H1 (cell line): ENCODE data around the gene TAAR9. TPM values are rescaled to one million over a fixed set of nuclear protein-coding genes. Genes with fewer than 3 reads are reported as not detected.
A peak's percentile ranks its signal among the peaks of the same experiment; 100 is the strongest.

Experiments
- CTCF ChIA-PET: fragments of 300-600 bp; sonication (Branson Sonifier 250); formaldehyde crosslinking; loops from one replicate; lab custom pipeline; 2021; ENCODE audit not compliant: partially characterized antibody; lab: Charles Lee
- POLR2A ChIA-PET: fragments of 300-600 bp; sonication (Branson Sonifier 250); formaldehyde crosslinking; loops from one replicate; lab custom pipeline; 2021; ENCODE audit warnings: inconsistent platforms; ENCODE audit not compliant: partially characterized antibody; lab: Charles Lee
- DNase-seq, 2 experiments: peaks; one replicate each; pipeline versions ENCODE4 v3.0.0 to v3.0.0-alpha.2; 2010 to 2022; ENCODE audit warnings: low spot score in 2 of 2, low read depth in 1 of 2, mixed read lengths in 1 of 2
- FAIRE-seq: peaks from 2 replicates; lab custom pipeline; 2011; peaks lifted over from hg19 to GRCh38; lab: Jason Lieb, UNC
- H2AFZ ChIP-seq: 2 replicates; pipeline ENCODE4 v1.8.1; 2012; ENCODE audit warnings: low read length, inconsistent platforms
- H2AK5ac ChIP-seq: 2 replicates; pipeline ENCODE4 v1.6.1; 2013; ENCODE audit warnings: low read depth, low read length
- H2BK120ac ChIP-seq: replicated peaks from 2 replicates; pipeline ENCODE3; 2013; ENCODE audit warnings: low read depth, low read length, inconsistent platforms
- H2BK12ac ChIP-seq: 2 replicates; pipeline ENCODE4 v1.6.1; 2013; ENCODE audit warnings: low read depth, low read length
- H2BK15ac ChIP-seq: 2 replicates; pipeline ENCODE4 v1.6.1; 2013; ENCODE audit warnings: low read length
- H2BK20ac ChIP-seq: 2 replicates; pipeline ENCODE4 v1.6.1; 2013; ENCODE audit warnings: low read length
- H2BK5ac ChIP-seq: 2 replicates; pipeline ENCODE4 v1.6.1; 2013; ENCODE audit warnings: low read depth, low read length
- H3K14ac ChIP-seq: 2 replicates; pipeline ENCODE4 v1.6.1; 2013; ENCODE audit warnings: inconsistent platforms; ENCODE audit not compliant: insufficient read length
- H3K18ac ChIP-seq: 2 replicates; pipeline ENCODE4 v1.6.1; 2013; ENCODE audit warnings: low read length; ENCODE audit errors: extremely low read depth
- H3K23ac ChIP-seq: 2 replicates; pipeline ENCODE4 v1.6.1; 2013; ENCODE audit warnings: inconsistent platforms; ENCODE audit not compliant: insufficient read length
- H3K23me2 ChIP-seq: 2 replicates; pipeline ENCODE4 v1.6.1; 2013; ENCODE audit warnings: low read depth, low read length
- H3K27ac ChIP-seq: 2 replicates; pipeline ENCODE4 v1.6.1; 2011; ENCODE audit warnings: low read depth, low read length, inconsistent platforms
- H3K27me3 ChIP-seq, 4 experiments: replicated peaks in 1 of 4; 1 replicate in 1 of 4; 2 replicates in 3 of 4; pipeline versions ENCODE4 v1.6.1 to v1.8.1; 2011 to 2013; ENCODE audit warnings: low read length in 3 of 4, mild to moderate bottlenecking in 3 of 4, inconsistent platforms in 2 of 4, mixed read lengths in 2 of 4, moderate library complexity in 1 of 4; ENCODE audit not compliant: control insufficient read depth in 3 of 4, insufficient read depth in 3 of 4; ENCODE audit errors: extremely low read depth in 1 of 4
- H3K36me3 ChIP-seq, 4 experiments: 2 replicates each; pipeline versions ENCODE4 v1.6.1 to v1.8.1; 2011 to 2013; ENCODE audit warnings: mild to moderate bottlenecking in 4 of 4, low read length in 3 of 4, moderate library complexity in 2 of 4, control low read depth in 1 of 4, inconsistent platforms in 1 of 4; ENCODE audit not compliant: insufficient read depth in 4 of 4, control insufficient read depth in 2 of 4
- H3K4ac ChIP-seq: replicated peaks from 2 replicates; pipeline ENCODE3; 2013; ENCODE audit warnings: low read length, low read depth, mixed read lengths, inconsistent platforms; ENCODE audit not compliant: insufficient read length
- H3K4me1 ChIP-seq, 4 experiments: replicated peaks in 1 of 4; 1 replicate in 1 of 4; 2 replicates in 3 of 4; pipeline versions ENCODE4 v1.6.1 to v1.8.1; 2011 to 2013; ENCODE audit warnings: low read length in 3 of 4, inconsistent platforms in 2 of 4, mixed read lengths in 1 of 4; ENCODE audit not compliant: insufficient read depth in 4 of 4, control insufficient read depth in 3 of 4
- H3K4me2 ChIP-seq, 2 experiments: 2 replicates each; pipeline versions ENCODE4 v1.6.1 to v1.8.1; 2011 to 2013; ENCODE audit warnings: low read depth in 2 of 2, low read length in 2 of 2, control low read depth in 1 of 2, inconsistent platforms in 1 of 2, mild to moderate bottlenecking in 1 of 2; ENCODE audit not compliant: insufficient read depth in 1 of 2
- H3K4me3 ChIP-seq, 4 experiments: fragments of 200-600, 300-600 bp in 1 of 4; sonication (generic), shearing (Covaris generic), sonication (Bioruptor Twin) in 1 of 4; 2 replicates each; pipeline versions ENCODE4 v1.5.1 to v1.8.1; 2011 to 2016; ENCODE audit warnings: low read length in 4 of 4, low read depth in 3 of 4, control low read depth in 2 of 4, inconsistent platforms in 2 of 4, mild to moderate bottlenecking in 2 of 4, mixed read lengths in 1 of 4, moderate library complexity in 1 of 4; ENCODE audit not compliant: insufficient read depth in 2 of 4; ENCODE audit errors: extremely low read depth in 1 of 4
- H3K56ac ChIP-seq: replicated peaks from 2 replicates; pipeline ENCODE3; 2013; ENCODE audit warnings: low read depth, mild to moderate bottlenecking, mixed read lengths, low read length, inconsistent platforms; ENCODE audit not compliant: insufficient read length
- H3K79me1 ChIP-seq: 2 replicates; pipeline ENCODE4 v1.6.1; 2013; ENCODE audit warnings: low read depth, low read length, control low read depth
- H3K79me2 ChIP-seq, 2 experiments: 2 replicates each; pipeline versions ENCODE4 v1.6.1 to v1.8.1; 2012 to 2013; ENCODE audit warnings: low read length in 2 of 2, mild to moderate bottlenecking in 2 of 2, inconsistent platforms in 1 of 2; ENCODE audit not compliant: insufficient read depth in 2 of 2, control insufficient read depth in 1 of 2
- H3K9ac ChIP-seq, 4 experiments: replicated peaks in 1 of 4; 1 replicate in 1 of 4; 2 replicates in 3 of 4; pipeline versions ENCODE4 v1.6.1 to v1.8.1; 2011 to 2013; ENCODE audit warnings: low read depth in 3 of 4, low read length in 3 of 4, control low read depth in 2 of 4, mild to moderate bottlenecking in 2 of 4, moderate library complexity in 2 of 4, inconsistent platforms in 1 of 4; ENCODE audit errors: extremely low read depth in 1 of 4
- H3K9me3 ChIP-seq, 2 experiments: 2 replicates each; pipeline versions ENCODE4 v1.6.1 to v1.8.1; 2012 to 2013; ENCODE audit warnings: mild to moderate bottlenecking in 2 of 2, moderate library complexity in 2 of 2, control low read depth in 1 of 2, inconsistent platforms in 1 of 2, low read depth in 1 of 2, low read length in 1 of 2, mixed read lengths in 1 of 2; ENCODE audit not compliant: insufficient read depth in 2 of 2
- H4K20me1 ChIP-seq, 2 experiments: replicated peaks in 1 of 2; 2 replicates each; pipeline versions ENCODE3 to v1.8.1; 2011 to 2013; ENCODE audit warnings: inconsistent platforms in 2 of 2, low read length in 2 of 2, mild to moderate bottlenecking in 1 of 2; ENCODE audit not compliant: insufficient read depth in 2 of 2, control insufficient read depth in 1 of 2
- H4K5ac ChIP-seq: 2 replicates; pipeline ENCODE4 v1.6.1; 2013; ENCODE audit warnings: low read length, low read depth, mixed read lengths, inconsistent platforms; ENCODE audit not compliant: insufficient read length
- H4K8ac ChIP-seq: 2 replicates; pipeline ENCODE4 v1.8.0; 2013; ENCODE audit warnings: mild to moderate bottlenecking, moderate library complexity, low read length, inconsistent platforms; ENCODE audit not compliant: insufficient read depth; ENCODE audit errors: extremely low read depth
- H4K91ac ChIP-seq: replicated peaks from 2 replicates; pipeline ENCODE3; 2013; ENCODE audit warnings: low read length, mixed read lengths, inconsistent platforms; ENCODE audit not compliant: insufficient read length
- CBX8 ChIP-seq: fragments of 300-800, 300-1000 bp; sonication (generic); IDR thresholded peaks from 2 replicates; pipeline ENCODE4 v1.7.1; 2016; ENCODE audit warnings: low read depth, low read length, borderline replicate concordance
- MAX ChIP-seq: IDR thresholded peaks from 2 replicates; pipeline ENCODE4 v1.6.1; 2012; ENCODE audit warnings: inconsistent platforms
- polyA plus RNA-seq, 7 experiments: library from polyadenylated mRNA; depleted of rRNA in 3 of 7; stranded (reverse) in 5 of 7; unstranded in 2 of 7; fragments of >200 nt in 5 of 7; fragments of 200-250 nt in 2 of 7; gene quantifications; 1 replicate in 5 of 7; 2 replicates in 1 of 7; 4 replicates in 1 of 7; pipeline versions ENCODE4 v1.2.1 to v1.2.3, GENCODE V29; 2011 to 2013; ENCODE audit warnings: missing spikeins in 2 of 7, mixed read lengths in 2 of 7
- total RNA-seq: library from RNA; stranded (reverse); fragmentation: NEBNext Ultra II Directional; extraction: Animal tissue kit (Norgen Biotek cat#: 25700); gene quantifications from 2 replicates; pipeline ENCODE4 v1.2.1, GENCODE V29; 2021

The TAAR9 gene
- total and polyA plus RNA-seq, 2 of the 8 experiments (the other 6 are each of a cell fraction or from before 2014, with no cell fraction given) = not detected

GRCh38 chr6:132571774-132572173 is 33.7 kb downstream of the TAAR9 start:
- H3K23ac ChIP-seq = no peak overlapping the region
- no peak overlapping the region for H3K4me3 ChIP-seq
- no peaks in the 10 kb centered on the region for H3K27me3 ChIP-seq
- H2BK12ac ChIP-seq = no peak overlapping the region
- no peak overlapping the region for H3K14ac ChIP-seq
- DNase-seq (no peak), FAIRE-seq (no peak)
- H3K79me2 ChIP-seq = no peaks in the 10 kb centered on the region
- CTCF ChIA-PET = interaction anchor here (1.0 kb wide), 1 partner anchor 27 kb away, joined by 3 read pairs; no protein-coding TSS in a partner anchor
- H3K9ac ChIP-seq = no peak overlapping the region
- H4K5ac ChIP-seq = no peak overlapping the region
- H4K91ac ChIP-seq = no peak overlapping the region
- no peak overlapping the region for H2BK15ac ChIP-seq
- peak overlapping the region; percentile 69 for H3K4ac ChIP-seq
- H3K56ac ChIP-seq = no peak overlapping the region
- no peak overlapping the region for H2AFZ ChIP-seq
- no peak overlapping the region for H3K4me2 ChIP-seq
- no peak overlapping the region for H3K18ac ChIP-seq
- no peaks in the 10 kb centered on the region for H4K20me1 ChIP-seq
- H3K27ac ChIP-seq = no peak overlapping the region
- H4K8ac ChIP-seq = no peak overlapping the region
- H3K36me3 ChIP-seq = no peaks in the 10 kb centered on the region
- H3K4me1 ChIP-seq = peaks cover 0 to 6% (median 1%) of the 10 kb centered on the region in 4 experiments; a peak in 5 of 7 replicates
- H3K23me2 ChIP-seq = no peaks in the 10 kb centered on the region
- no peak overlapping the region for H2BK120ac ChIP-seq
- no peaks in the 10 kb centered on the region for H3K79me1 ChIP-seq
- H2BK20ac ChIP-seq = no peak overlapping the region
- no peak overlapping the region for H2BK5ac ChIP-seq
- POLR2A ChIA-PET = no interaction called here
- no peaks in the 10 kb centered on the region for H3K9me3 ChIP-seq
- no peak overlapping the region for H2AK5ac ChIP-seq
- TF ChIP-seq MAX = no peak
- no peak for TF ChIP-seq CBX8
